GM12878 (cell line): ENCODE measurements around the gene CCDC9B. TPM values are rescaled to one million over a fixed set of nuclear protein-coding genes. Genes with fewer than 3 reads are reported as not detected.

Source experiments
- ATAC-seq: fragments of 200-7000 bp; cut with Tn5 transposase; 3 replicates; pipeline ENCODE4 v1.9.1; 2020; ENCODE audit warnings: mild to moderate bottlenecking, moderate library complexity
- BruUV-seq: library from RNA; stranded (reverse); fragments of 400-500 nt; replicated peaks from 2 replicates; lab custom pipeline; 2021; lab: Mats Ljungman, UMichigan
- CTCF ChIA-PET: fragments of 300-600 bp; sonication (Branson Sonifier 250); formaldehyde crosslinking; extraction: SDS; loops from one replicate; lab custom pipeline; 2021; ENCODE audit warnings: inconsistent platforms; lab: Yijun Ruan, JAX
- POLR2A ChIA-PET: fragments of 350-600 bp; formaldehyde crosslinking; extraction: SDS; loops from one replicate; lab custom pipeline; 2021; ENCODE audit warnings: inconsistent platforms; lab: Charles Lee
- RAD21 ChIA-PET: fragments of 300-600 bp; sonication (Branson Sonifier 250); formaldehyde crosslinking; loops from one replicate; lab custom pipeline; 2023; ENCODE audit warnings: antibody characterized with exemption; ENCODE audit not compliant: unreplicated experiment; lab: Charles Lee
- SMC1A ChIA-PET: fragments of 300-600 bp; sonication (Branson Sonifier 250); formaldehyde crosslinking; loops from one replicate; lab custom pipeline; 2023; ENCODE audit not compliant: unreplicated experiment, uncharacterized antibody; lab: Charles Lee
- DNase-seq: peaks from one replicate; pipeline ENCODE4 v3.0.0-alpha.2; 2011; ENCODE audit warnings: low read depth, low spot score
- FAIRE-seq: peaks from 3 replicates; lab custom pipeline; 2011; peaks lifted over from hg19 to GRCh38; lab: Jason Lieb, UNC
- H2AFZ ChIP-seq: 2 replicates; pipeline ENCODE4 v1.6.0; 2011; ENCODE audit warnings: low read depth, low read length, control low read depth; ENCODE audit not compliant: control insufficient read depth
- H3K27ac ChIP-seq: 2 replicates; pipeline ENCODE4 v1.5.1; 2011; ENCODE audit warnings: control low read depth; ENCODE audit not compliant: control insufficient read depth, insufficient read depth
- H3K27me3 ChIP-seq, 2 experiments: replicated peaks in 1 of 2; 2 replicates each; pipeline versions ENCODE4 v1.6.0 to v1.6.1; 2011; ENCODE audit warnings: low read length in 1 of 2; ENCODE audit not compliant: control insufficient read depth in 2 of 2, insufficient read depth in 2 of 2
- H3K36me3 ChIP-seq, 2 experiments: 2 replicates each; pipeline ENCODE4 v1.5.1; 2011; ENCODE audit warnings: low read length in 1 of 2; ENCODE audit not compliant: control insufficient read depth in 2 of 2, insufficient read depth in 2 of 2
- H3K4me1 ChIP-seq: 2 replicates; pipeline ENCODE4 v1.6.1; 2011; ENCODE audit warnings: mild to moderate bottlenecking, low read length, moderate library complexity, mixed read lengths; ENCODE audit not compliant: control insufficient read depth, insufficient read depth
- H3K4me2 ChIP-seq: 2 replicates; pipeline ENCODE4 v1.6.0; 2011; ENCODE audit warnings: control low read depth; ENCODE audit not compliant: control insufficient read depth, insufficient read depth
- H3K4me3 ChIP-seq: fragments of 200-600 bp; sonication (generic); 2 replicates; pipeline ENCODE4 v1.5.1; 2016
- H3K79me2 ChIP-seq: 2 replicates; pipeline ENCODE4 v1.6.0; 2011; ENCODE audit warnings: low read length; ENCODE audit not compliant: control insufficient read depth, insufficient read depth
- H3K9ac ChIP-seq: 2 replicates; pipeline ENCODE4 v1.8.0; 2011; ENCODE audit warnings: low read length, control low read depth, mixed read lengths; ENCODE audit not compliant: control insufficient read depth, insufficient read depth
- H3K9me3 ChIP-seq: replicated peaks from 3 replicates; pipeline ENCODE4 v1.5.1; 2011; ENCODE audit warnings: mild to moderate bottlenecking, low read length; ENCODE audit not compliant: control insufficient read depth, insufficient read depth
- H4K20me1 ChIP-seq: 2 replicates; pipeline ENCODE4 v1.6.0; 2011; ENCODE audit not compliant: control insufficient read depth, insufficient read depth
- ATF7 ChIP-seq: fragments of 450-650 bp; IDR thresholded peaks from 2 replicates; pipeline ENCODE4 v1.6.1; 2016; ENCODE audit warnings: low read depth, mild to moderate bottlenecking
- BRCA1 ChIP-seq: IDR thresholded peaks from 2 replicates; pipeline ENCODE4 v1.6.1; 2011; ENCODE audit warnings: low read depth, low read length, improper control_type of control experiment
- EED ChIP-seq: sonication (generic); IDR thresholded peaks from 2 replicates; pipeline ENCODE4 v1.6.1; 2016; ENCODE audit warnings: antibody characterized with exemption, low read depth
- FOXK2 ChIP-seq: fragments of 450-650 bp; IDR thresholded peaks from 2 replicates; pipeline ENCODE4 v1.6.1; 2017; ENCODE audit warnings: mild to moderate bottlenecking, moderate library complexity
- GATAD2B ChIP-seq: fragments of 450-650 bp; conservative IDR thresholded peaks from 2 replicates; pipeline ENCODE4 v1.6.1; 2017; ENCODE audit warnings: low read depth, mild to moderate bottlenecking, moderate library complexity
- HDAC2 ChIP-seq: fragments of 200-600 bp; sonication (generic); IDR thresholded peaks from 2 replicates; pipeline ENCODE4 v1.6.1; 2017
- IKZF1 ChIP-seq: fragments of 450-650 bp; conservative IDR thresholded peaks from 2 replicates; pipeline ENCODE4 v1.6.1; 2017; ENCODE audit warnings: antibody characterized with exemption, mild to moderate bottlenecking
- MEF2B ChIP-seq: fragments of 450-650 bp; IDR thresholded peaks from 2 replicates; pipeline ENCODE4 v1.6.1; 2018; ENCODE audit warnings: mild to moderate bottlenecking, moderate library complexity; ENCODE audit not compliant: partially characterized antibody, poor library complexity, severe bottlenecking
- MXI1 ChIP-seq: fragments of 150-350 bp; IDR thresholded peaks from 2 replicates; pipeline ENCODE4 v1.6.1; 2011; ENCODE audit warnings: low read depth, mild to moderate bottlenecking, inconsistent platforms, low read length, improper control_type of control experiment
- PML ChIP-seq: IDR thresholded peaks from 2 replicates; pipeline ENCODE4 v1.6.1; 2012; ENCODE audit warnings: low read length, inconsistent platforms
- RAD21 ChIP-seq: IDR thresholded peaks from 2 replicates; pipeline ENCODE4 v1.6.1; 2011; ENCODE audit warnings: mild to moderate bottlenecking, low read depth, low read length, moderate library complexity; ENCODE audit not compliant: insufficient read depth
- SMARCA5 ChIP-seq: fragments of 450-650 bp; IDR thresholded peaks from 2 replicates; pipeline ENCODE4 v1.6.1; 2017; ENCODE audit warnings: mild to moderate bottlenecking
- SPI1 ChIP-seq: IDR thresholded peaks from 2 replicates; pipeline ENCODE4 v1.6.1; 2011; ENCODE audit warnings: low read depth, mild to moderate bottlenecking, low read length, moderate library complexity, borderline replicate concordance; ENCODE audit not compliant: insufficient read depth
- STAT3 ChIP-seq: IDR thresholded peaks from 2 replicates; pipeline ENCODE4 v1.6.1; 2011; ENCODE audit warnings: low read depth, low read length, improper control_type of control experiment
- TBL1XR1 ChIP-seq: IDR thresholded peaks from 2 replicates; pipeline ENCODE4 v1.6.1; 2012; ENCODE audit warnings: low read depth, low read length, improper control_type of control experiment
- TCF12 ChIP-seq: IDR thresholded peaks from 2 replicates; pipeline ENCODE4 v1.6.1; 2011; ENCODE audit warnings: low read depth, mild to moderate bottlenecking, low read length
- WGBS: methylation state at CpG from one replicate; pipeline ENCODE4 v1.1.6; 2016; ENCODE audit warnings: low lambda C conversion rate; ENCODE audit not compliant: insufficient replicate concordance, insufficient coverage; ENCODE audit errors: missing lambda C conversion rate; 5-methylcytosine and 5-hydroxymethylcytosine counted together
- in situ Hi-C: fragments of 300-500 bp; cut with MboI; formaldehyde crosslinking; loops from 9 replicates; pipeline ENCODE4 v1.14.3; 2018; ENCODE audit warnings: mixed read lengths
- intact Hi-C: fragments of 100-400 bp; cut with micrococcal nuclease; formaldehyde crosslinking; loops from one replicate; pipeline ENCODE4 v1.14.2; 2022; ENCODE audit not compliant: unreplicated experiment
- polyA plus RNA-seq, 11 experiments: library from polyadenylated mRNA; depleted of rRNA in 4 of 11; unstranded in 6 of 11; stranded (reverse) in 5 of 11; fragments of >200 nt; fragmentation: Nextera tagmentation in 4 of 11; fragmentation: Illumina TruSeq in 1 of 11; extraction: Ambion mirVana in 4 of 11; extraction: Trizol in 1 of 11; gene quantifications; 1 replicate in 1 of 11; 2 replicates in 10 of 11; pipeline versions ENCODE4 v1.2.1 to v1.2.3, GENCODE V29; 2011 to 2016; ENCODE audit warnings: inconsistent platforms in 2 of 11, missing spikeins in 2 of 11, low read depth in 1 of 11
- total RNA-seq, 4 experiments: library from RNA; depleted of rRNA in 3 of 4; stranded (reverse); fragments of >200 nt in 3 of 4; fragmentation: Illumina TruSeq in 1 of 4; extraction: Trizol in 1 of 4; gene quantifications; 2 replicates each; pipeline versions ENCODE4 v1.2.1 to v1.2.3, GENCODE V29; 2013 to 2021
- TF ChIP-seq, protein P1 (sequence below): fragments of 450-650 bp; IDR thresholded peaks from 2 replicates; pipeline ENCODE4 v1.6.1; 2017; ENCODE audit warnings: low read depth, mild to moderate bottlenecking, moderate library complexity

CCDC9B gene
- total and polyA plus RNA-seq, 10 of the 15 experiments (the other 5 are each of a cell fraction or from before 2014, with no cell fraction given) = 0.01 to 0.08 (median 0.03) TPM; not detected in 6

DNA sequence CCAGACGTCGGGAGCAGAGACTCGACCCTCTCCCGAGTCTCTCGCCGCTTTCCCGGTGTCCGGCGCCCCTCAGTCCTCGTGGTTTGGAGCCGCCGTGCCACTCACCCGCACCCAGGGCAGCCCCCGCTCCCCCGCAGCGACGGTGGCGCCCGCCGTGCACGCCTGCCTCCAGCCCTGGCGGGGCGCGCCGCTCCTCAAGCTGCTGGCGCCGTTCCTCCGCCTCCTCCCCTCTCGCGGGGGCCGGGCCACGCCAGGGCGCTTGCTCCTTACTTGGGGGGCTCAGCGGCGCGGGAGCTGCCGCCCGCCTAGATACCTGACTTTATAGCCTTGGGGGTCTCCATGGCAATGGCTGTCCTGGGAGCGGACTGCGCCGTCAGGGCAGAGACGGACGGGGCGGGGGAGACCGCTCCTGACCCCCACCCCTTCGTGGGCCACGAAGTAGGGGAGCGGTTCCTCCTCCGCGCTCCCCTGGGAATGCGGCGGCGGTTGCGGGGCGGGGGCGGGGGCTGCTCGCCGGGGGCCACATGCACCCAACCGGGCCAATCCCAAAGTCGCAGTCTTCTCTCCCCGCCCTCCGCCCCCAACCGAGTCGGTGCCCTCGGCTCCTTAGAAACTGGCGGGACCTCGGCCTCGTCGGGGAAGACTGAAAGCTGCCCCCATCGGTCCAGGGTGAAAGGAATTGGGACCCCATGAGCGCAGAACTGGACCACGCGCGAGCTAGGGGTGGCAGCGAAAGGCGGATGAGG lies 57.7 kb downstream of the CCDC9B start, which contains the start of gene ANKRD63:
Gene ANKRD63 (minus strand): TSS at position 196 of the 746 bp plus-strand sequence. CDS start 478 bp downstream, outside the sequence.
- H3K36me3 ChIP-seq = no peaks in the 10 kb centered on the region
- peak; percentile 49 for ATAC-seq
- ChIA-PET POLR2A (interaction anchor here (0.6 kb wide), 1 partner anchor 42 kb away, joined by 3 read pairs; no protein-coding TSS in a partner anchor), CTCF (interaction anchor here (1.3 to 1.4 kb wide), 2 partner anchors 25 to 27 kb away, joined by 4 read pairs; partner anchors contain the start of gene PLCB2), SMC1A (no interaction called here)
- DNase-seq = no peak
- peak within 1 kb of the TSS; percentile 90 for H3K4me2 ChIP-seq
- no TSS peak for BruUV-seq
- no peak within 1 kb of the TSS for H3K9ac ChIP-seq
- FAIRE-seq = no peak
- peaks cover 4 to 15% of the 10 kb centered on the region in 2 experiments for H3K27me3 ChIP-seq
- H4K20me1 ChIP-seq = no peaks in the 10 kb centered on the region; the same call in 1 of the 2 replicates
- H3K79me2 ChIP-seq = no peaks in the 10 kb centered on the region
- no peaks in the 10 kb centered on the region; the same call in 2 of the 3 replicates for H3K9me3 ChIP-seq
- TF ChIP-seq BRCA1 (no peak), PML (no peak), TBL1XR1 (no peak), HDAC2 (no peak), GATAD2B (no peak), MXI1 (no peak), IKZF1 (peak; percentile 11; the same call in 1 of the 2 replicates), MEF2B (peak; percentile 47), SMARCA5 (no peak), SPI1 (no peak), RAD21 (no peak), FOXK2 (no peak), STAT3 (no peak), TCF12 (no peak), ATF7 (no peak), EED (no peak)
- TF ChIP-seq, protein P1, sequence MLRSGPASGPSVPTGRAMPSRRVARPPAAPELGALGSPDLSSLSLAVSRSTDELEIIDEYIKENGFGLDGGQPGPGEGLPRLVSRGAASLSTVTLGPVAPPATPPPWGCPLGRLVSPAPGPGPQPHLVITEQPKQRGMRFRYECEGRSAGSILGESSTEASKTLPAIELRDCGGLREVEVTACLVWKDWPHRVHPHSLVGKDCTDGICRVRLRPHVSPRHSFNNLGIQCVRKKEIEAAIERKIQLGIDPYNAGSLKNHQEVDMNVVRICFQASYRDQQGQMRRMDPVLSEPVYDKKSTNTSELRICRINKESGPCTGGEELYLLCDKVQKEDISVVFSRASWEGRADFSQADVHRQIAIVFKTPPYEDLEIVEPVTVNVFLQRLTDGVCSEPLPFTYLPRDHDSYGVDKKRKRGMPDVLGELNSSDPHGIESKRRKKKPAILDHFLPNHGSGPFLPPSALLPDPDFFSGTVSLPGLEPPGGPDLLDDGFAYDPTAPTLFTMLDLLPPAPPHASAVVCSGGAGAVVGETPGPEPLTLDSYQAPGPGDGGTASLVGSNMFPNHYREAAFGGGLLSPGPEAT = no peak
- TF ChIP-seq, all 136 proteins: peak for 2
- RAD21 ChIA-PET = no interaction called here
- Histone ChIP-seq H2AFZ (peak within 1 kb of the TSS; percentile 31), H3K4me3 (peak within 1 kb of the TSS; percentile 63), H3K27ac (no peak within 1 kb of the TSS), H3K4me1 (peaks cover 5% of the 10 kb centered on the region)
- WGBS = 16% methylated on average over 59 of the region's 76 CpGs
- in situ Hi-C loops = no loop called here
- intact Hi-C loops = no loop called here
